ENCODE measurements around the gene COG5. TPM values are rescaled to one million over a fixed set of nuclear protein-coding genes. Genes with fewer than 3 reads are reported as not detected.

The COG5 gene
- total and polyA plus RNA-seq, 2 of the 4 experiments (the other 2 are of a cell fraction), result 18.5 to 27.4 TPM

GRCh38 chr7:107338080-107338479 is 225.6 kb downstream of the COG5 start:
- no CpG with 5 or more reads among the region's 1 CpG for WGBS, 2 experiments (ENCODE audit: extremely low coverage in 2 of 2, insufficient read length in 1 of 2)
- Histone ChIP-seq H3K79me1 (ENCODE audit: low read depth in 1 of 2, low read length in 2 of 2) (no peaks in the 10 kb centered on the region; a peak in 1 of 4 replicates), H3K23ac (ENCODE audit: low read depth, low read length) (no peak overlapping the region), H3K36me3 (ENCODE audit: control insufficient read depth, insufficient read depth, low read length) (no peaks in the 10 kb centered on the region), H2AFZ (replicated peaks; ENCODE audit: low read length, poor library complexity) (no peak overlapping the region), H2BK15ac (ENCODE audit: low read depth, low read length) (no peak overlapping the region), H3K14ac (replicated peaks; ENCODE audit: low read depth, low read length) (no peak overlapping the region), H3K9me3 (ENCODE audit: control insufficient read depth, insufficient read depth, low read length) (no peaks in the 10 kb centered on the region), H3K4me2 (ENCODE audit: low read depth, low read length) (no peak overlapping the region), H2AK9ac (replicated peaks; ENCODE audit: low read depth, low read length, poor library complexity) (no peak overlapping the region), H2BK20ac (ENCODE audit: low read depth, low read length) (no peak overlapping the region), H4K20me1 (ENCODE audit: insufficient read depth, low read length) (no peaks in the 10 kb centered on the region), H3K9me1 (ENCODE audit: insufficient read depth, low read length) (no peaks in the 10 kb centered on the region), H3K18ac (ENCODE audit: low read depth, low read length) (no peak overlapping the region), H4K8ac (ENCODE audit: low read depth in 2 of 2, low read length in 2 of 2) (no peak overlapping the region), H3K4ac (ENCODE audit: low read depth, low read length) (no peak overlapping the region), H2AK5ac (ENCODE audit: low read depth, low read length) (no peak overlapping the region), H3K4me1 (ENCODE audit: control insufficient read depth, insufficient read depth, low read length) (no peaks in the 10 kb centered on the region), H3K4me3 (ENCODE audit: insufficient read depth, low read depth, low read length) (no peak overlapping the region), H3K27me3 (ENCODE audit: control insufficient read depth, insufficient read depth, low read length) (no peaks in the 10 kb centered on the region), H2BK120ac (ENCODE audit: low read depth, low read length) (no peak overlapping the region), H4K5ac (ENCODE audit: low read depth, low read length) (no peak overlapping the region), H4K91ac (ENCODE audit: insufficient read depth, low read depth, low read length) (no peak overlapping the region), H3K27ac (ENCODE audit: insufficient read depth, low read length) (no peak overlapping the region), H3K56ac (ENCODE audit: extremely low read depth, insufficient read depth, low read length) (no peak overlapping the region), H2BK5ac (ENCODE audit: low read depth, low read length, poor library complexity, severe bottlenecking) (no peak overlapping the region), H3K9ac (ENCODE audit: low read depth, low read length) (no peak overlapping the region)
- BruUV-seq (replicated peaks), result no TSS peak
- ATAC-seq (ENCODE audit: low read depth), result no peak
- in situ Hi-C loops (cut with MboI; ENCODE audit: low sequenced_read_pairs) (no loop called here), dilution Hi-C loops (cut with HindIII; ENCODE audit: low sequenced_read_pairs, unreplicated experiment) (no loop called here), intact Hi-C loops (cut with micrococcal nuclease) (no loop called here)
- DNase-seq, result no peak
- ChIA-PET POLR2A (ENCODE audit: unreplicated experiment) (no interaction called here), CTCF (no interaction called here)
- TF ChIP-seq CTCF (conservative IDR thresholded peaks at IDR 0.05; ENCODE audit: low read depth, low read length), result no peak
- no peak for TF ChIP-seq MAZ (IDR thresholded peaks at IDR 0.05; ENCODE audit: borderline replicate concordance, low read depth, low read length)
- no peak for TF ChIP-seq RFX5 (IDR thresholded peaks at IDR 0.05; ENCODE audit: low read depth, low read length)
- TF ChIP-seq MAFK (IDR thresholded peaks at IDR 0.05; ENCODE audit: low read depth, low read length), result no peak
- TF ChIP-seq SMC3 (IDR thresholded peaks at IDR 0.05; ENCODE audit: low read depth, low read length), result no peak
- no peak for TF ChIP-seq FOS (IDR thresholded peaks at IDR 0.05; ENCODE audit: low read depth, low read length)
- TF ChIP-seq POLR2A (IDR thresholded peaks at IDR 0.05; ENCODE audit: low read depth, low read length), result no peak
- TF ChIP-seq RAD21 (IDR thresholded peaks at IDR 0.05; ENCODE audit: low read length), result no peak
- TF ChIP-seq USF2 (IDR thresholded peaks at IDR 0.05; ENCODE audit: low read depth, low read length), result no peak
- no peak for TF ChIP-seq CEBPB (IDR thresholded peaks at IDR 0.05; ENCODE audit: low read depth, low read length)
- TF ChIP-seq CHD1 (IDR thresholded peaks at IDR 0.05; ENCODE audit: low read depth, low read length), result no peak
- TF ChIP-seq ELK1 (IDR thresholded peaks at IDR 0.05; ENCODE audit: borderline replicate concordance, low read depth, low read length), result no peak
- TF ChIP-seq RCOR1 (IDR thresholded peaks at IDR 0.05; ENCODE audit: insufficient replicate concordance, low read length), result no peak
- no peak for TF ChIP-seq BHLHE40 (IDR thresholded peaks at IDR 0.05; ENCODE audit: low read depth, low read length)
- TF ChIP-seq MXI1 (IDR thresholded peaks at IDR 0.05; ENCODE audit: borderline replicate concordance, low read depth, low read length), result no peak

Measured in IMR-90 (cell line).